A549 (cell line): ENCODE data around the gene CNIH3. TPM values are rescaled to one million over a fixed set of nuclear protein-coding genes. Genes with fewer than 3 reads are reported as not detected.

Experiments used
- ATAC-seq, 2 experiments: fragments of 200-7000 bp in 1 of 2; fragments of >200 bp in 1 of 2; cut with Nextera tagmentation in 1 of 2; cut with Tn5 transposase in 1 of 2; 3 replicates each; pipeline versions ENCODE4 v1.8.0 to v1.9.1; 2018 to 2020; ENCODE audit warnings: mild to moderate bottlenecking in 1 of 2, moderate library complexity in 1 of 2
- CTCF ChIA-PET: fragments of 300-600 bp; sonication (Branson Sonifier 250); formaldehyde crosslinking; extraction: SDS; loops from one replicate; lab custom pipeline; 2021; ENCODE audit warnings: antibody characterized with exemption, inconsistent platforms; lab: Yijun Ruan, JAX
- POLR2A ChIA-PET: fragments of 350-600 bp; formaldehyde crosslinking; extraction: SDS; loops from one replicate; lab custom pipeline; 2021; ENCODE audit warnings: antibody characterized with exemption, inconsistent platforms; lab: Yijun Ruan, JAX
- DNase-seq, 2 experiments: peaks; one replicate each; pipeline versions ENCODE4 v3.0.0 to v3.0.0-alpha.2; 2011 to 2016; ENCODE audit warnings: low read depth in 1 of 2, low spot score in 1 of 2
- FAIRE-seq: peaks from 2 replicates; lab custom pipeline; 2011; peaks lifted over from hg19 to GRCh38; lab: Jason Lieb, UNC
- H3K27ac ChIP-seq, 2 experiments: fragments of >200 bp; sonication (Bioruptor Twin); formaldehyde crosslinking; 3 replicates each; pipeline ENCODE4 v1.5.1; 2016 to 2017
- H3K4me1 ChIP-seq: fragments of >200 bp; sonication (Bioruptor Twin); formaldehyde crosslinking; 3 replicates; pipeline ENCODE4 v1.6.1; 2016
- H3K4me2 ChIP-seq: fragments of >200 bp; sonication (Bioruptor Twin); formaldehyde crosslinking; 3 replicates; pipeline ENCODE4 v1.6.1; 2016
- H3K4me3 ChIP-seq: fragments of >200 bp; sonication (Bioruptor Twin); formaldehyde crosslinking; 3 replicates; pipeline ENCODE4 v1.5.1; 2016
- H3K9me3 ChIP-seq: fragments of >200 bp; sonication (Bioruptor Twin); formaldehyde crosslinking; 3 replicates; pipeline ENCODE4 v1.6.1; 2016
- CBX8 ChIP-seq: fragments of 200-600 bp; sonication (generic); IDR thresholded peaks from 2 replicates; pipeline ENCODE4 v1.6.1; 2016
- CEBPB ChIP-seq, 2 experiments: fragments of >200 bp in 1 of 2; sonication (Bioruptor Twin) in 1 of 2; formaldehyde crosslinking in 1 of 2; IDR thresholded peaks; 2 replicates each; pipeline ENCODE4 v1.6.1; 2012 to 2016
- CHD2 ChIP-seq: fragments of 150-350 bp; IDR thresholded peaks from 2 replicates; pipeline ENCODE4 v1.6.1; 2014; ENCODE audit warnings: low read length; ENCODE audit not compliant: partially characterized antibody
- CHD4 ChIP-seq: fragments of 200-600 bp; sonication (generic); IDR thresholded peaks from 2 replicates; pipeline ENCODE4 v1.6.1; 2016; ENCODE audit warnings: antibody characterized with exemption, mild to moderate bottlenecking, borderline replicate concordance
- EHF ChIP-seq: fragments of 250-450 bp; sonication (Bioruptor Pico); IDR thresholded peaks from 2 replicates; pipeline ENCODE4 v1.5.0; 2020; ENCODE audit warnings: mild to moderate bottlenecking
- ESRRA ChIP-seq: fragments of 150-350 bp; IDR thresholded peaks from 2 replicates; pipeline ENCODE4 v1.6.1; 2014; ENCODE audit warnings: mild to moderate bottlenecking, low read length, borderline replicate concordance
- JUN ChIP-seq, 2 experiments: fragments of >200 bp; sonication (Bioruptor Twin); formaldehyde crosslinking; IDR thresholded peaks; 2 replicates in 1 of 2; 3 replicates in 1 of 2; pipeline ENCODE4 v1.6.1; 2016 to 2017
- KDM1A ChIP-seq: fragments of 200-600 bp; sonication (generic); IDR thresholded peaks from 2 replicates; pipeline ENCODE4 v1.6.1; 2016; ENCODE audit warnings: low read depth, mild to moderate bottlenecking
- MYC ChIP-seq: IDR thresholded peaks from 2 replicates; pipeline ENCODE4 v1.6.1; 2012; ENCODE audit warnings: mild to moderate bottlenecking, inconsistent platforms, low read length, improper control_type of control experiment, borderline replicate concordance
- NR3C1 ChIP-seq: fragments of >200 bp; sonication (Bioruptor Twin); formaldehyde crosslinking; IDR thresholded peaks from 3 replicates; pipeline ENCODE4 v1.6.1; 2017
- POLR2A ChIP-seq: IDR thresholded peaks from 2 replicates; pipeline ENCODE4 v1.6.1; 2012; ENCODE audit warnings: mild to moderate bottlenecking, low read length
- POLR2AphosphoS2 ChIP-seq: conservative IDR thresholded peaks from 2 replicates; pipeline ENCODE4 v1.6.1; 2012; ENCODE audit warnings: low read length, improper control_type of control experiment, inconsistent platforms
- TP53 ChIP-seq: fragments of 250-450 bp; sonication (Bioruptor Pico); IDR thresholded peaks from 2 replicates; pipeline ENCODE4 v1.5.0; 2021; ENCODE audit warnings: mild to moderate bottlenecking, moderate library complexity
- ZFP36 ChIP-seq: fragments of 450-650 bp; IDR thresholded peaks from 2 replicates; pipeline ENCODE4 v1.6.1; 2014; ENCODE audit warnings: borderline replicate concordance; ENCODE audit not compliant: partially characterized antibody
- WGBS: methylation state at CpG from one replicate; pipeline ENCODE4 v1.1.6; 2017; ENCODE audit errors: missing lambda C conversion rate; 5-methylcytosine and 5-hydroxymethylcytosine counted together
- polyA plus RNA-seq, 4 experiments: library from polyadenylated mRNA; depleted of rRNA in 3 of 4; stranded (reverse); fragments of >200 nt; fragmentation: RNase III in 1 of 4; extraction: RNeasy Plus Mini Kit Qiagen cat#74134 plus additional on column Dnase treatment in 1 of 4; gene quantifications; 2 replicates in 3 of 4; 3 replicates in 1 of 4; pipeline ENCODE4 v1.2.3, GENCODE V29; 2011 to 2017
- TF ChIP-seq, protein P1 (sequence below): fragments of 200-600 bp; sonication (generic); IDR thresholded peaks from 2 replicates; pipeline ENCODE4 v1.6.1; 2016; ENCODE audit warnings: antibody characterized with exemption, mild to moderate bottlenecking, moderate library complexity
- TF ChIP-seq, protein P2 (sequence below): fragments of >200 bp; sonication (Bioruptor Twin); formaldehyde crosslinking; IDR thresholded peaks from 3 replicates; pipeline ENCODE4 v1.6.1; 2016
- TF ChIP-seq, protein P3 (sequence below): fragments of 250-450 bp; sonication (Bioruptor Pico); IDR thresholded peaks from 2 replicates; pipeline ENCODE4 v1.5.0; 2021; ENCODE audit warnings: mild to moderate bottlenecking, moderate library complexity, borderline replicate concordance
- TF ChIP-seq, protein P4 (sequence below): fragments of 450-650 bp; IDR thresholded peaks from 2 replicates; pipeline ENCODE4 v1.6.1; 2014; ENCODE audit warnings: antibody characterized with exemption
- TF ChIP-seq, protein P5 (sequence below): fragments of >200 bp; sonication (Bioruptor Twin); formaldehyde crosslinking; IDR thresholded peaks from 2 replicates; pipeline ENCODE4 v1.6.1; 2016
- TF ChIP-seq, protein P6 (sequence below): IDR thresholded peaks from 2 replicates; pipeline ENCODE4 v1.6.1; 2012
- TF ChIP-seq, protein P7 (sequence below): IDR thresholded peaks from 2 replicates; pipeline ENCODE4 v1.6.1; 2012; ENCODE audit warnings: low read depth, borderline replicate concordance

The CNIH3 gene
- polyA plus RNA-seq, 2 of the 4 experiments (the other 2 are of a cell fraction), result 0.61 to 0.85 TPM

DNA sequence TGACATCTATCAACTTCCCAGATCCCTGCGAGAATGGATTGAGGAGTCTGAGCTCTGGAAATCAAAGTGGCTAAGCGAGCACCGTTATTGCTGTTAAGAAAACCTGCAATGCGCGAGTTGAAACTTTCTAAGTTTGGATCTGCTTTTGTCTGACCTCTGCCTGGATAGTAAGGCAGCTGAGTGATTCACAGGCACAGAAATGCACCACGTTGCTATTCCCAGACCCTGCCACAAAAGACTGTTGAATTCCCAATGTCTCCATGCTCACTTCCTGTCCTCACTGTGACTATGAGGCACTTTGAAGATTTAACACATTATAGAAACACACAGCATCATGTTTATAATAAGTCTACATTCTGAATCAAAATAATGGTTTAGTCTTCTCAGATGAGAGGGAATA lies 27.1 kb upstream of the CNIH3 start:
- ATAC-seq, result no peak
- TF ChIP-seq POLR2AphosphoS2 (no peak), KDM1A (no peak), CHD2 (no peak)
- TF ChIP-seq, protein P1, sequence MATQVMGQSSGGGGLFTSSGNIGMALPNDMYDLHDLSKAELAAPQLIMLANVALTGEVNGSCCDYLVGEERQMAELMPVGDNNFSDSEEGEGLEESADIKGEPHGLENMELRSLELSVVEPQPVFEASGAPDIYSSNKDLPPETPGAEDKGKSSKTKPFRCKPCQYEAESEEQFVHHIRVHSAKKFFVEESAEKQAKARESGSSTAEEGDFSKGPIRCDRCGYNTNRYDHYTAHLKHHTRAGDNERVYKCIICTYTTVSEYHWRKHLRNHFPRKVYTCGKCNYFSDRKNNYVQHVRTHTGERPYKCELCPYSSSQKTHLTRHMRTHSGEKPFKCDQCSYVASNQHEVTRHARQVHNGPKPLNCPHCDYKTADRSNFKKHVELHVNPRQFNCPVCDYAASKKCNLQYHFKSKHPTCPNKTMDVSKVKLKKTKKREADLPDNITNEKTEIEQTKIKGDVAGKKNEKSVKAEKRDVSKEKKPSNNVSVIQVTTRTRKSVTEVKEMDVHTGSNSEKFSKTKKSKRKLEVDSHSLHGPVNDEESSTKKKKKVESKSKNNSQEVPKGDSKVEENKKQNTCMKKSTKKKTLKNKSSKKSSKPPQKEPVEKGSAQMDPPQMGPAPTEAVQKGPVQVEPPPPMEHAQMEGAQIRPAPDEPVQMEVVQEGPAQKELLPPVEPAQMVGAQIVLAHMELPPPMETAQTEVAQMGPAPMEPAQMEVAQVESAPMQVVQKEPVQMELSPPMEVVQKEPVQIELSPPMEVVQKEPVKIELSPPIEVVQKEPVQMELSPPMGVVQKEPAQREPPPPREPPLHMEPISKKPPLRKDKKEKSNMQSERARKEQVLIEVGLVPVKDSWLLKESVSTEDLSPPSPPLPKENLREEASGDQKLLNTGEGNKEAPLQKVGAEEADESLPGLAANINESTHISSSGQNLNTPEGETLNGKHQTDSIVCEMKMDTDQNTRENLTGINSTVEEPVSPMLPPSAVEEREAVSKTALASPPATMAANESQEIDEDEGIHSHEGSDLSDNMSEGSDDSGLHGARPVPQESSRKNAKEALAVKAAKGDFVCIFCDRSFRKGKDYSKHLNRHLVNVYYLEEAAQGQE, result no peak
- TF ChIP-seq, all 56 proteins: peak for 0
- ChIA-PET CTCF (interaction anchor here (0.6 to 1.7 kb wide), 2 partner anchors 55 to 1083 kb away, joined by 3 to 5 read pairs; no protein-coding TSS in a partner anchor), POLR2A (no interaction called here)
- Histone ChIP-seq H3K27ac (no peak overlapping the region), H3K4me1 (no peaks in the 10 kb centered on the region), H3K4me2 (no peak overlapping the region), H3K9me3 (no peaks in the 10 kb centered on the region), H3K4me3 (no peak overlapping the region)
- FAIRE-seq (no peak), DNase-seq (no peak)
- 68% methylated on average over 6 of the region's 6 CpGs for WGBS

DNA sequence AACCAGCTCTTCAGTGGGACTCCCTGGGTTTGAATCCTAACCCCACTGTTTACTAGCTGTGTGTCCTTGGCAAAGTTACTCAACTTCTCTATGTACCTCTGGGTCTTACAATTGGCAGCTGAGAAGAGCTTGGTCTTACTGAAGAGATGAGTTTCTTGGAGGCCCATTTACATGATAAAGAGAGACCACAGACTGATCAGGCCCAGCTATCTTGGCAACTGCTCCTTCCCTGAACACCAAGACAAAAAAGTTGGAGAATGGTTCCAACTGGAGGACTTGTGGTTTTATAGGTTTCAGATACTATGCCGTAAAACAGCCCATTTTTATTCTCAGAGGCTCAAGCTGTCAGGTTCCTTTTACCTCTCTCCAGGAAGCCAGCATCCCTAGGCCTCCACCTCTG lies 24.8 kb upstream of the CNIH3 start:
- Histone ChIP-seq H3K4me3 (no peak overlapping the region), H3K4me2 (no peak overlapping the region), H3K9me3 (no peaks in the 10 kb centered on the region), H3K4me1 (no peaks in the 10 kb centered on the region), H3K27ac (no peak overlapping the region)
- no peak for ATAC-seq
- ChIA-PET POLR2A (no interaction called here), CTCF (interaction anchor here (0.9 to 2.3 kb wide), 4 partner anchors 9 to 134 kb away, joined by 3 to 8 read pairs (median 4); no protein-coding TSS in a partner anchor)
- no peak for FAIRE-seq
- no peak for TF ChIP-seq MYC
- TF ChIP-seq, protein P2, sequence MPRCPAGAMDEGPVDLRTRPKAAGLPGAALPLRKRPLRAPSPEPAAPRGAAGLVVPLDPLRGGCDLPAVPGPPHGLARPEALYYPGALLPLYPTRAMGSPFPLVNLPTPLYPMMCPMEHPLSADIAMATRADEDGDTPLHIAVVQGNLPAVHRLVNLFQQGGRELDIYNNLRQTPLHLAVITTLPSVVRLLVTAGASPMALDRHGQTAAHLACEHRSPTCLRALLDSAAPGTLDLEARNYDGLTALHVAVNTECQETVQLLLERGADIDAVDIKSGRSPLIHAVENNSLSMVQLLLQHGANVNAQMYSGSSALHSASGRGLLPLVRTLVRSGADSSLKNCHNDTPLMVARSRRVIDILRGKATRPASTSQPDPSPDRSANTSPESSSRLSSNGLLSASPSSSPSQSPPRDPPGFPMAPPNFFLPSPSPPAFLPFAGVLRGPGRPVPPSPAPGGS, result no peak
- no peak for TF ChIP-seq EHF
- TF ChIP-seq, protein P3, sequence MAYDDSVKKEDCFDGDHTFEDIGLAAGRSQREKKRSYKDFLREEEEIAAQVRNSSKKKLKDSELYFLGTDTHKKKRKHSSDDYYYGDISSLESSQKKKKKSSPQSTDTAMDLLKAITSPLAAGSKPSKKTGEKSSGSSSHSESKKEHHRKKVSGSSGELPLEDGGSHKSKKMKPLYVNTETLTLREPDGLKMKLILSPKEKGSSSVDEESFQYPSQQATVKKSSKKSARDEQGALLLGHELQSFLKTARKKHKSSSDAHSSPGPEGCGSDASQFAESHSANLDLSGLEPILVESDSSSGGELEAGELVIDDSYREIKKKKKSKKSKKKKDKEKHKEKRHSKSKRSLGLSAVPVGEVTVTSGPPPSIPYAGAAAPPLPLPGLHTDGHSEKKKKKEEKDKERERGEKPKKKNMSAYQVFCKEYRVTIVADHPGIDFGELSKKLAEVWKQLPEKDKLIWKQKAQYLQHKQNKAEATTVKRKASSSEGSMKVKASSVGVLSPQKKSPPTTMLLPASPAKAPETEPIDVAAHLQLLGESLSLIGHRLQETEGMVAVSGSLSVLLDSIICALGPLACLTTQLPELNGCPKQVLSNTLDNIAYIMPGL (CRISPR knock-in tag), result no peak
- no peak for TF ChIP-seq NR3C1
- DNase-seq, result no peak
- 64% methylated on average over 1 of the region's 1 CpG for WGBS

DNA sequence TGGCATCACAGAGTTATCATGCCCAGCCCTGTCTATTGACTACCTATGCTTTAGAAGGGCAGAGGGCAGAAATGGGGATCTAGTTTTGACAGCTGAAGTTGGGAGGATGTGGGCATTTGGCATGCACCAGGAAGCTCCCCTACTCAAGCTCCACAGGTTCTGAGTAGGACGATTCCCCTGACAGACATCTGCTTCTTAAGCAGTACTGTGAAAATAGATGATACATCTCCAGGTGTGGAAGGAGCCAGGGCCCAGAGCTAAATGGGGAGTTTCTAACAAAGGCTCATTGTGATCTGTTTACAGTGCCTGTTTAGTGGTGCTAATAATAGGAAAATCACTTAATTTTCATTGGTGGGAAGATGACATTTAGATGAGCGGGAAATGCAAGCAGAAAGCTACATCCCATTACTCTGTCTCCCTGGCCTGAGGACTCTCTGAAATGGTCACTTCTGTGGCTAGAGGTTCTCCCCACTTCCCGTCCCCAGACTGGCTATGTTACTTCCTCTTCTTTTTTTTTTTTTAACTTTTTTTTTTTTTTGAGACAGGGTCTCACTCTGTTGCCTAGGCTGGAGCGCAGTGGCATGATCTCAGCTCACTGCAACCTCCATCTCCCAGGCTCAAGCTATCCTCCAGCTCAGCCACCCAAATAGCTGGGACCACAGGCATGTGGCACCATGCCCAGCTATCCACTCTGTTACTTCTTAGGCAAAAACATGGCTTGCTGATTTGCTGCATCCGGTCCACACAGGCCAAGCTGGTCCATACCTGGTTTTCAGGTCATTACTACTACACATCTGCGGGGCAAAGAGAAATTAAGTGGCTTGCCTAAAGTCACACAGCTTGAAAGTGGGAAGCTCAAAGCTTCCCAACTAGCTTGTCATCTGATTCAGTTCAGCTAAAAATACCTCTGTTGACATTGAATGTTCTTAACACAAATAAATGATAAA lies 23.2 kb upstream of the CNIH3 start:
- DNase-seq, result no peak
- no peak overlapping the region for H3K27ac ChIP-seq
- FAIRE-seq, result no peak
- no peaks in the 10 kb centered on the region for H3K9me3 ChIP-seq
- ChIA-PET POLR2A (interaction anchor here (0.6 kb wide), 1 partner anchor 342 kb away, joined by 4 read pairs; no protein-coding TSS in a partner anchor), CTCF (interaction anchor here (1.3 to 2.3 kb wide), 3 partner anchors 10 to 79 kb away, joined by 3 to 8 read pairs (median 4); no protein-coding TSS in a partner anchor)
- no peak overlapping the region for H3K4me2 ChIP-seq
- H3K4me1 ChIP-seq, result no peaks in the 10 kb centered on the region
- ATAC-seq, result no peak
- H3K4me3 ChIP-seq, result no peak overlapping the region
- TF ChIP-seq, protein P4, sequence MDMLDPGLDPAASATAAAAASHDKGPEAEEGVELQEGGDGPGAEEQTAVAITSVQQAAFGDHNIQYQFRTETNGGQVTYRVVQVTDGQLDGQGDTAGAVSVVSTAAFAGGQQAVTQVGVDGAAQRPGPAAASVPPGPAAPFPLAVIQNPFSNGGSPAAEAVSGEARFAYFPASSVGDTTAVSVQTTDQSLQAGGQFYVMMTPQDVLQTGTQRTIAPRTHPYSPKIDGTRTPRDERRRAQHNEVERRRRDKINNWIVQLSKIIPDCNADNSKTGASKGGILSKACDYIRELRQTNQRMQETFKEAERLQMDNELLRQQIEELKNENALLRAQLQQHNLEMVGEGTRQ, result no peak
- TF ChIP-seq KDM1A (no peak), CHD4 (no peak), ESRRA (no peak), ZFP36 (no peak), JUN (IDR thresholded peaks at IDR 0.05) (no peak), CBX8 (no peak), CEBPB (IDR thresholded peaks at IDR 0.05) (no peak), POLR2A (no peak), TP53 (no peak)
- TF ChIP-seq, protein P5, sequence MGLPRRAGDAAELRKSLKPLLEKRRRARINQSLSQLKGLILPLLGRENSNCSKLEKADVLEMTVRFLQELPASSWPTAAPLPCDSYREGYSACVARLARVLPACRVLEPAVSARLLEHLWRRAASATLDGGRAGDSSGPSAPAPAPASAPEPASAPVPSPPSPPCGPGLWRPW, result no peak
- TF ChIP-seq, protein P6, sequence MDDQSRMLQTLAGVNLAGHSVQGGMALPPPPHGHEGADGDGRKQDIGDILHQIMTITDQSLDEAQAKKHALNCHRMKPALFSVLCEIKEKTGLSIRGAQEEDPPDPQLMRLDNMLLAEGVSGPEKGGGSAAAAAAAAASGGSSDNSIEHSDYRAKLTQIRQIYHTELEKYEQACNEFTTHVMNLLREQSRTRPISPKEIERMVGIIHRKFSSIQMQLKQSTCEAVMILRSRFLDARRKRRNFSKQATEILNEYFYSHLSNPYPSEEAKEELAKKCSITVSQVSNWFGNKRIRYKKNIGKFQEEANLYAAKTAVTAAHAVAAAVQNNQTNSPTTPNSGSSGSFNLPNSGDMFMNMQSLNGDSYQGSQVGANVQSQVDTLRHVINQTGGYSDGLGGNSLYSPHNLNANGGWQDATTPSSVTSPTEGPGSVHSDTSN, result no peak
- TF ChIP-seq, protein P7, sequence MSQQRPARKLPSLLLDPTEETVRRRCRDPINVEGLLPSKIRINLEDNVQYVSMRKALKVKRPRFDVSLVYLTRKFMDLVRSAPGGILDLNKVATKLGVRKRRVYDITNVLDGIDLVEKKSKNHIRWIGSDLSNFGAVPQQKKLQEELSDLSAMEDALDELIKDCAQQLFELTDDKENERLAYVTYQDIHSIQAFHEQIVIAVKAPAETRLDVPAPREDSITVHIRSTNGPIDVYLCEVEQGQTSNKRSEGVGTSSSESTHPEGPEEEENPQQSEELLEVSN, result no peak
- 37% methylated on average over 6 of the region's 6 CpGs for WGBS
